ENCODE results near the gene RAC2.

DNA sequence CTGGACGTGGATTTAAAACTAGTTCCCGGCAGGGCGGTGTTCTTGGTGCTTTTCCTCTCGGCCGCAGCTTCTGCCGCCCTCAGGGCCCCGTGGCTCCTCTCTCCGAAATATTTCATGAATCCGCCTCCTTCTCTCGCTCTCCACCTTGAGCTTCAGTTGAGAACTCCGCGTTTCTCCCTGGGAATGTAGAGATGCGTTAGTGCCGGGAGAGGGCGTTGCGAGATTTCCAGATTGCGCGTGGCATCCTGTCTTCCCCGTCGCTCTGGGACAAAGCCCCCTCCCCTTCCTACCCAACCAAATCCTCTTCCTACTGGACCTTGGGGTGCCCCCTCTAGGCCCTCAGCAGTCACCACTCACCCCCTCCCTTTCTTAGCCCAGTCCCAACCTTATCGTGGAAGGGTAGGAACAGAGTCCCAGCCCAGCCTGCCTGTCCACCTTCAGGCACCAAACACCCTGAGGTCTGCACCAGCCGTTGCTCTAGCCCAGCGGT is 15.5 kb upstream of the RAC2 start:
- TF ChIP-seq, protein P1, sequence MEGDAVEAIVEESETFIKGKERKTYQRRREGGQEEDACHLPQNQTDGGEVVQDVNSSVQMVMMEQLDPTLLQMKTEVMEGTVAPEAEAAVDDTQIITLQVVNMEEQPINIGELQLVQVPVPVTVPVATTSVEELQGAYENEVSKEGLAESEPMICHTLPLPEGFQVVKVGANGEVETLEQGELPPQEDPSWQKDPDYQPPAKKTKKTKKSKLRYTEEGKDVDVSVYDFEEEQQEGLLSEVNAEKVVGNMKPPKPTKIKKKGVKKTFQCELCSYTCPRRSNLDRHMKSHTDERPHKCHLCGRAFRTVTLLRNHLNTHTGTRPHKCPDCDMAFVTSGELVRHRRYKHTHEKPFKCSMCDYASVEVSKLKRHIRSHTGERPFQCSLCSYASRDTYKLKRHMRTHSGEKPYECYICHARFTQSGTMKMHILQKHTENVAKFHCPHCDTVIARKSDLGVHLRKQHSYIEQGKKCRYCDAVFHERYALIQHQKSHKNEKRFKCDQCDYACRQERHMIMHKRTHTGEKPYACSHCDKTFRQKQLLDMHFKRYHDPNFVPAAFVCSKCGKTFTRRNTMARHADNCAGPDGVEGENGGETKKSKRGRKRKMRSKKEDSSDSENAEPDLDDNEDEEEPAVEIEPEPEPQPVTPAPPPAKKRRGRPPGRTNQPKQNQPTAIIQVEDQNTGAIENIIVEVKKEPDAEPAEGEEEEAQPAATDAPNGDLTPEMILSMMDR (IDR thresholded peaks at IDR 0.05; ENCODE audit: low read depth, low read length) = peak; percentile 89
- no peak for TF ChIP-seq EZH2phosphoT487 (IDR thresholded peaks at IDR 0.05; ENCODE audit: low read depth)
